Tibial artery (tissue), 4 donors: ENCODE results near the gene TMEM168.

Experiments used
- DNase-seq, 2 donors: peaks; one replicate each; pipeline ENCODE4 v3.0.0-alpha.2; 2019
- H3K27ac ChIP-seq, 2 donors: fragments of 200-600 bp; sonication (generic) in 1 of 2; 1 replicate in 1 of 2; 2 replicates in 1 of 2; pipeline ENCODE4 v1.5.1; 2018 to 2019; ENCODE audit warnings: mild to moderate bottlenecking in 1 of 2
- H3K27me3 ChIP-seq, 2 donors: fragments of 200-600 bp; sonication (generic) in 1 of 2; one replicate each; pipeline versions ENCODE4 v1.5.1 to v1.6.0; 2016 to 2019
- H3K36me3 ChIP-seq, 3 donors: fragments of 200-600 bp; sonication (generic) in 2 of 3; one replicate each; pipeline ENCODE4 v1.5.1; 2016 to 2019; ENCODE audit warnings: mild to moderate bottlenecking in 2 of 3
- H3K4me1 ChIP-seq, 4 donors: fragments of 200-600 bp; sonication (generic) in 2 of 4; 1 replicate in 3 of 4; 2 replicates in 1 of 4; pipeline ENCODE4 v1.5.1; 2016 to 2019
- H3K4me3 ChIP-seq, 2 donors: fragments of 200-600 bp; sonication (generic) in 1 of 2; 1 replicate in 1 of 2; 2 replicates in 1 of 2; pipeline ENCODE4 v1.5.1; 2018 to 2019; ENCODE audit warnings: mild to moderate bottlenecking in 2 of 2
- H3K9me3 ChIP-seq, 3 donors: fragments of 200-600 bp; sonication (generic) in 1 of 3; one replicate each; pipeline ENCODE4 v1.5.1; 2016 to 2019
- intact Hi-C: fragments of 100-400 bp; cut with DNase I; formaldehyde crosslinking; loops from one replicate; pipeline ENCODE4 v1.15.0; 2023; ENCODE audit warnings: low total_unique reads
- TF ChIP-seq, protein P1 (sequence below), 2 experiments: fragments of 200-600 bp in 1 of 2; fragments of 450-650 bp in 1 of 2; IDR thresholded peaks; one replicate each; pipeline ENCODE4 v1.5.1; 2017 to 2019; ENCODE audit warnings: antibody characterized with exemption in 2 of 2, mild to moderate bottlenecking in 1 of 2, moderate library complexity in 1 of 2

The TMEM168 gene

DNA sequence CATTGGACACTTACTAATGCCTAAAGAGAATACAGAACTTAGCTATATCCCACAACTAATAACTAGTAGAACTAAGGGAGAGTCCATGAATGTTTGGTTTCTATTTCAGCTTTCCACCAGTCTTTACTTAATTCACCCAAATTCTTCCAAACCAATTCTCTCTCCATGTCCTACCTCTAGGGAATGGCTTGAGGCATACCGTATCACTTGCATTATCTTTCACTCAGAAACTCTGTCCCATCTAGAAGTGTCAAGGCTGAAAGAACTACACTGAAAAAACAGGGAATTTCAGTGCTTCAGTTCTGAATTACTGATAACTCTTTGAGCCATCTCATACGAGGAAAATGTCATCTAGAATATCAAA is 758 bp downstream of the TMEM168 start:
- Histone ChIP-seq H3K4me1 (peaks cover 0 to 18% (median 9%) of the 10 kb centered on the region in 4 donors), H3K27me3 (no peaks in the 10 kb centered on the region), H3K9me3 (no peaks in the 10 kb centered on the region), H3K4me3 (peak overlapping the region; percentile 79 to 92), H3K27ac (peak overlapping the region; percentile 82 to 93), H3K36me3 (peaks cover 0 to 3% (median 2%) of the 10 kb centered on the region in 3 donors)
- intact Hi-C loops = no loop called here
- TF ChIP-seq, protein P1, sequence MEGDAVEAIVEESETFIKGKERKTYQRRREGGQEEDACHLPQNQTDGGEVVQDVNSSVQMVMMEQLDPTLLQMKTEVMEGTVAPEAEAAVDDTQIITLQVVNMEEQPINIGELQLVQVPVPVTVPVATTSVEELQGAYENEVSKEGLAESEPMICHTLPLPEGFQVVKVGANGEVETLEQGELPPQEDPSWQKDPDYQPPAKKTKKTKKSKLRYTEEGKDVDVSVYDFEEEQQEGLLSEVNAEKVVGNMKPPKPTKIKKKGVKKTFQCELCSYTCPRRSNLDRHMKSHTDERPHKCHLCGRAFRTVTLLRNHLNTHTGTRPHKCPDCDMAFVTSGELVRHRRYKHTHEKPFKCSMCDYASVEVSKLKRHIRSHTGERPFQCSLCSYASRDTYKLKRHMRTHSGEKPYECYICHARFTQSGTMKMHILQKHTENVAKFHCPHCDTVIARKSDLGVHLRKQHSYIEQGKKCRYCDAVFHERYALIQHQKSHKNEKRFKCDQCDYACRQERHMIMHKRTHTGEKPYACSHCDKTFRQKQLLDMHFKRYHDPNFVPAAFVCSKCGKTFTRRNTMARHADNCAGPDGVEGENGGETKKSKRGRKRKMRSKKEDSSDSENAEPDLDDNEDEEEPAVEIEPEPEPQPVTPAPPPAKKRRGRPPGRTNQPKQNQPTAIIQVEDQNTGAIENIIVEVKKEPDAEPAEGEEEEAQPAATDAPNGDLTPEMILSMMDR (IDR thresholded peaks at IDR 0.05) = no peak
- no peak for DNase-seq

DNA sequence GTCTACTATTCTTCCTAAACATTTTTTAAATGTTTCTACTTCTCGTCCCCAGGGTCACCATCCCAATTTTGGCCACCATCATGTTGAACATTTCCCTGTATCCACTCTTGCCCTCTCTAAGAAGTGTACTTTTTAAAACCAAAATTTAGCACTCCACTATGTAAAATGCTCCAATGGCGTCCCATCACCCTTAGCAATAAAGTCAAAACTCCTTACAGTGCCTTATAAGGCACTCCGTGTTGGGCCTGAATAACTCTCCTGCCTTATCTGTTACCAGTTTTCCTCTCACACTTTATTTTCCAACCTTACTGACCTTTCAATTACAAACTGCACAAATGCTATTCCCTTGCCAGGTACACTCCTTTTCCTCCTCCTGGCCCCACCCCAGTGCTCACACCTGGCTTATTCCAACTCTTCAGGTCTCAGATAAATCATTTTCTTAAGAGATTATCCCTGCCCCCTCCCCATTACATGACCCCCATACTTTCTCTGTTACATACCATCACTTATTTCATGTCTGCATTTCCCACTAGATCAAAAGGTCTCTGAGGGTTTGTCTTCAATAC is 1.3 kb downstream of the TMEM168 start:
- Histone ChIP-seq H3K4me1 (peaks cover 0 to 18% (median 9%) of the 10 kb centered on the region in 4 donors), H3K36me3 (peaks cover 0 to 9% (median 3%) of the 10 kb centered on the region in 3 donors), H3K9me3 (no peaks in the 10 kb centered on the region), H3K27ac (no peak overlapping the region), H3K27me3 (no peaks in the 10 kb centered on the region), H3K4me3 (peak overlapping the region; percentile 79 to 92)
- intact Hi-C loops = no loop called here
- TF ChIP-seq, protein P1 (IDR thresholded peaks at IDR 0.05) = no peak
- no peak for DNase-seq

DNA sequence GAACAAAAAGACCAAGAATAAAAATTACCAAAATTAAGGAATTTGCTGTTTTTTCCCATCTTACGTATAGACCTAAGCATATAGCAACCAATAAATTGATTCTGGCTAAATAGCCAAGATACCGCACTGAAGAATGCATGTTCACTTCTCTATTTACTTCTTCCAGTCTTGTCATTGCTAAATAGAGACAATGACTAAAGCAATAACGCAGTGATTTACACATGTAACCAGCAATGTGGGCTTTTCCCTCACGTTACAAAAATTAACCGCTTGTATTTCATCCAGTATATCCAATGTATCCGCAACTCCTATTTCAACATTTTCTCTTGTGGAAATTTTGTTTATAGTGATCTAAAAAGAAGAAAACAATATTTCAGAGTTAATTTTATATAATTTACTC is 5.6 kb downstream of the TMEM168 start:
- H3K4me1 ChIP-seq = peaks cover 0 to 13% (median 7%) of the 10 kb centered on the region in 4 donors
- no peaks in the 10 kb centered on the region for H3K27me3 ChIP-seq
- TF ChIP-seq, protein P1 (IDR thresholded peaks at IDR 0.05) = no peak
- peaks cover 0 to 16% (median 3%) of the 10 kb centered on the region in 3 donors for H3K36me3 ChIP-seq
- no peak for DNase-seq
- intact Hi-C loops = no loop called here
- H3K4me3 ChIP-seq = no peak overlapping the region
- no peaks in the 10 kb centered on the region for H3K9me3 ChIP-seq
- H3K27ac ChIP-seq = no peak overlapping the region

DNA sequence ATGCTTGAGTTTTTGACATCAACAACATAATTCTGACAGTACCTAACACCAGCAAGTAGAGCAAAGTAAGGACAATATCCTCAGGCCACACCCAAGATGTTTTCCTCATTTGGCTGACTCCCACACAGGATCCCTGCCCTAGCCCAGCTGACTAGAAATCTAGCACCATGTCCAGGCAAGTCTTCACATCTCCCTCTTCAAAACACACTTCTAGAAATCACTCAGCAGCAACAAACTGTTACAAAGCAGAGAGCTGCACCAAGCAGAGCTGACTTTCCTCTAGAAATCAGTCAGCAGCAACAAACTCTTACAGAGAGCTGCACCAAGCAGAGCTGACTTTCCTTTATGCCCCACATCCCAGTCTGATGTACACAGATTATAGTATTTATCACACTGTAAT is 7.7 kb downstream of the TMEM168 start:
- H3K36me3 ChIP-seq = peaks cover 0 to 16% (median 3%) of the 10 kb centered on the region in 3 donors
- H3K4me3 ChIP-seq = no peak overlapping the region
- intact Hi-C loops = no loop called here
- H3K27me3 ChIP-seq = no peaks in the 10 kb centered on the region
- no peak for DNase-seq
- TF ChIP-seq, protein P1 (IDR thresholded peaks at IDR 0.05) = no peak
- H3K27ac ChIP-seq = no peak overlapping the region
- H3K9me3 ChIP-seq = no peaks in the 10 kb centered on the region
- H3K4me1 ChIP-seq = peaks cover 0 to 7% (median 1%) of the 10 kb centered on the region in 4 donors

DNA sequence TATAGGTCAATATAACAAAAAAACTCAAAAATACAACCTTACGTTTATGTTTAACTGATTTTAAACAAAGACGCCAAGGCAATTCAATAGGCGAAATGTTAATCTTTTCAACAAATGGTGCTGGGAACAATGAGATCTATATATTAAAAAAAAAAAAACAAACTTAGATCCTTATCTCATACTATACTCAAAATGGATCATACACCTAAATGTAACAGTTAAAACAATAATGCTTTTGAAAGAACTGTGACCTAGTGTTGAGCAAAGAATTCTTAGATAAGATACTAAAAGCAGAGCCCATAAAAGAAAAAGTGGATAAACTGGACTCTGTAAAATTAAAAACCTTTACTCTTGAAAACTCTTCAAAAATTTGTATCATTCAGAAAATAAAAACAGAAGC is 8.6 kb downstream of the TMEM168 start:
- no peak for DNase-seq
- Histone ChIP-seq H3K4me1 (peaks cover 0 to 7% (median 1%) of the 10 kb centered on the region in 4 donors), H3K4me3 (no peak overlapping the region), H3K27ac (no peak overlapping the region), H3K9me3 (no peaks in the 10 kb centered on the region), H3K27me3 (no peaks in the 10 kb centered on the region), H3K36me3 (peaks cover 0 to 16% (median 3%) of the 10 kb centered on the region in 3 donors)
- intact Hi-C loops = no loop called here
- TF ChIP-seq, protein P1 (IDR thresholded peaks at IDR 0.05) = no peak
